HuH-7 (cell line): ENCODE data around the gene KCNMA1.
"Not testable (repeated sequence)": the region's sequence is repeated elsewhere in the genome, so short reads cannot be mapped to it uniquely, and the experiment has no call there.

Experiments used
- DNase-seq: peaks from one replicate; pipeline ENCODE4 v3.0.0; 2011; ENCODE audit warnings: low spot score

KCNMA1 gene

DNA sequence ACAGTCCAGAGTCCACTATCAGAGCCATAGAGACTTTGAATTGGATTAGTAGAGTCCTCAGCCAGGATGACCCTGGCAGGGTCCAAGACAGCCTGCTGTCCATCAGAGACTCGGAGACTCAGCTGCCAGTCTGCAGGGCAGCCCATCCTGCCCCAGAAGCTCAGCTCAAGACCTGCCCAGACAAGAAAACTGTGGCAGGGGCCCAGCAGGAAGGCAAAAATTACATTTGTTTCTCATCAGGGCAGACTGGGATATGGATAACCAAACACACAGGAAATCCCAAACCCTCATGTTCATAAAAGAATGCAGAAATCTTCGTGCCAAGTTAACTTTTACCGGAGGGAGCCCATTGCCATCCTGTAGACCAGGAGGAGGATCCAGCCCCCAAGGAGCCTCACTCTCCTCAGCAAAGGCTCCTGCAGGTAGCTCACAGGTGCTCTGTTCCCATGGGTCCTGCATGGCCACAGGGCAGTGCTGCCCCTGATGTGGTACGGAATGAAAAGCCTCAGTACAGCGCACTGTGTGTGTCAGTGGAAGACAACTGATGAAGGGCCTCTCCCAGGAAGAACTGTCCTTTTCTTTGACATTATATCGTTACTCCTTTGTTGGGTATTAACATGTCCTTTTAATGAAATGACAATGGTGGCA lies 222.2 kb downstream of the KCNMA1 start:
- no peak for DNase-seq

DNA sequence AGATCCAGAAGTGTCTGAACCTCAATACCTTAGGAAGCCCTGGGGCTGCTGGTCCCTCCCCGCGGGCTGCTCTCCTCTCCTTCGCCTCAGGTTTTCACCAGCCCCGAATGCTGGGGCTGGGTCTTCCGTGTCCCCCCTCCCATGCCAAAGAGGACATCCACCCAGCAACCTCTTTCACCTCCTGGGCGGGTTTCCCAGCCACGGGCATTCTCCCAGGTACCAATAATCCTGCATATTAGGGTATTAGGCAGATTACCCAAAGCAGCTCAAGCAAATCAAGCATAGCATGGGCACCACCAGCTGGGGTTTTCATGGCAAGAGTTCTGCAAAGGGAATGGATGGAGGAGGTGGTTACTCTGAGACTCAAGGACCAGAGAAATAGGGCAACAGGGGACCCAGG lies 224.4 kb downstream of the KCNMA1 start:
- no peak for DNase-seq

DNA sequence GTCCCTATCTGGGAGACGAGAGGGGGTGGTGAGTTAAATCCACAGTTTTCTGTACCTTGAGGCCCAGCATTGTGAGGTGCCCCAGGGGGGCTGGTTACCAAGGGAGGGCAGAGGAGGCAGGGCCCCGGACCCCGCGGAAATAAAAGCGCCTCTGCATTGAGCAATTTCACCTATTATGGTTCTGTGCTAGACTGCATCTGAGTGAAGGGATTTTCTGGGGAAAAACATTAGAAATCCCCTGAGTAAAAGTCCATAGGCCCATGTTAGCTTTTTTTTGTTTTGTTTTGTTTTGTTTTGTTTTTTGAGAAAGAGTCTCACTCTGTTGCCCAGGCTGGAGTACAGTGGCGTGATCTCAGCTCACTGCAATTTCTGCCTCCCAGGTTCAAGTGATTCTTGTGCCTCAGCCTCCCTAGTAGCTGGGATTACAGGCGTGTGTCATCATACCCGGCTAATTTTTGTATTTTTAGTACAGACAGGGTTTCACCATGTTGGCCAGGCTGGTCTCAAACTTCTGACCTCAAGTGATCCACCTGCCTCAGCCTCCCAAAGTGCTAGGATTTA lies 225.0 kb downstream of the KCNMA1 start:
- not testable (repeated sequence) for DNase-seq

DNA sequence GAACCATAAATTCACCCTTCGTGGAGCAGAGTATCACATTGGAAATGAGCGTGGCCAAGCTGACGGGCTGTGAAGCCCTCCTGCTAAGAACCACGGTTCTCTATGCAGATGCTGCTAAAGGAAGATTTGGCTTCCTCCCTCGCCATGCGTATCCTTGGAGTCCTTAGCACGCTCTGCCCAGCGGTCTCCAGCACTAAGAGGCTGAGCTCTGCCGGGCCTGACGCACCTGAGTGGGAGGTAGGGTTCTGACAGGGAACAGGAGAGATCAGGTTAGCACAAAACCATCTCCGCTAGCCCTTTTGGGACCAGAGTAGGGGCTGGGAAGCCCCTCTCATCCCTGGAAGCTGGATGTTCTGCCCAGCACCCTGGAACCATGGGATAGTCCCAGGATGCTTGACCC lies 225.8 kb downstream of the KCNMA1 start:
- no peak for DNase-seq

DNA sequence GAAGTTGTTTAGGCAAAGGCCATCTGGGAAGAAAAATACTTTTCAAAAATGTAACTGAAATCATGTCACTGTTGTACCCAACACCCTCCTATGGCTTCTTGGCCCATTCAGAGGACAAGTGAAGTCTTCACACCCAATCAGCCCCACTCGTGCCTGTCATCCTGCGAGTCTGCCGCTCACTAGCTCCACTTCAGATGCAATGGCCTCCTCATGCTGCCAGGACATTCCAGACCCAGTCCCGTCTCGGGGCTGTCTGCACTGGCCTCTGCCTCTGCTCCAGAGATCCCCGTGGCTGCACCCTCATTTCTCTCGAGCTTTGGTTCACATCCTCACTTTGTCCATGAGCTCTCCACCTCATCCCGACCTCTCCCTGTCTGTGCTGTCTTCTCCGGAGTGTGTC lies 227.1 kb downstream of the KCNMA1 start:
- DNase-seq: no peak

DNA sequence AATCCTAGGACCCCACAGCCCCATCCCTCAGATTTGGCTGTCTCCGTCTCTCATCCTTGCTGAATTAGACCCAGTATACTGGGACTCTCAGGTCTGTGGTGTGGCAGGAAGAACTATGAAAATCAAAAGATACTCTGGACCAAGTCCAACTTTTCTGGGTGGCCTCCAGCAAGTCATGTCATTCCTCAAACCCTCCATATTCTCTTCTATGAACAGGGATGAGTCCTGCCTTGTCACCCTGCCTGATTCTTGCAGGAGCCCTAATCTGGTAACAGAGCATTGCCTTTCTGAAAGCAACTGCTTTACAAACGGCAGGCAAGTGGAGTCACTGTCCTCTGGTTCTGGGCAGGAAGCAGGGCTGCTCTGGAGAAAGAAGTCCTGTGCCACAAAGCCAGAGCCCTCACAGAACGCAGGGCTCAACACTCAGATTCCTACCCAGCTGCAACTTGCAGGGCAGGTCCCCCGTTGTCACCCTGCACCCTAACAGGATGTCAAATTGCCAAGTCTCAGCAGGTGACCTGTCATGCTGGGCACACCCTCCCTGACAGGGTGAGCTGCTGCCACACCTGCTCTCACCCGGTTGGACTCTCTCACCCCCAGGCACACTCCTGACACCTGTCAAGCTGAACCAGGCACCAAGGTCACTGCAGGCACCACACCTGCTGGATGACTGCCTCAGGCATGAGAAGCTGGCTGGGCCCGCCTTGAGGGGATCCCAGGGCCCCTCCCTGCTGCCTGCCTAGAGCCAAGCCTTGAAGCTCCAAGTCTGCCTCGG lies 227.7 kb downstream of the KCNMA1 start:
- DNase-seq: no peak

DNA sequence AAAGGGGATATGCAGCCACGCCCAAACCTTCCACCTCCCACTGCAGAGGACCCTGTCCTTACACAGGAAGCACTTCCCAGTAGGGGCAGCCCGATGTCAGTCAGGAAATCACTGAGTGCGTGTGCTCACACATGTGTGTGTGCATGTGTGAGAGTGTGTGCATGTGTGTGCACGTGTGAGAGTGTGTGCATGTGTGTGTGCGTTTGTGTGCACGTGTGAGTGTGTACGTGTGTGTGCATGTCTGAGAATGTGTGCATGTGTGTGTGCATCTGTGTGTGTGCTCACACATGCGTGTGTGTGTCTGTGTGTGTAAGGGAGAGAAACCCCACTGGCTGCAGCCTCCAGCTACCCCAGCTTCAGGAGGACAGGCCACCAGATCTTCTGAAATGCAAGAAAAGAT lies 229.3 kb downstream of the KCNMA1 start:
- DNase-seq: no peak

DNA sequence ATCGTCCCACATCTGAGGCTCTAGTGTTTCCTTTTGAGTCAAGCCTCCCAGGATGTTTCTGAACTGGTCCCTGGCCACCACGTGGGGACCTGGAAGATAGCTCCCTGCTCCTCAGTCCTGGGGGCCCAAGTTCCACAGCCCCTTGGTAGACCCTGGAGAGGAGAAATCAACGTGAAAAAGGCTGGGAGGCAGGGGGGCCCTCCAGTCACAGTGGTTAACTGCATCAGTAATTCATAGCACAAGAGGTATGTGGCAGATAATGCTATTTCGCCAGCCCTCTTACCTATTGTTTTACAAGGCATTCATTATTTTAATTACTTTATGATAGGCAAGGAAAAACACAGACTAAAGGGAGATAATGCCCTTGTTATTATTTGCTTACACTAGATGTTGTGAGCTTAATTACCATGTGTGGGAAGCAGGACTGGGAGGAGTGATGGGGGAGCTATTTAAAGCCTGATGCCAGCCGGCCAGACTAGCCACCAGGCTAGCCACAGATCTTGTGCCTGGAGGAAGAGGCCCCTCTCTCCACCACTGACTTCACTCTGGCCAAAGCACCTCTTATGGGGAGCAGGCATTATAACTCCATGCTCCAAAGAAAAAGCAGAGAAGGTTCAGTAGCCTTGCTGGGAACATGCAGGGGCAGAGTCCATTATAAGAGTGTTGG lies 230.7 kb downstream of the KCNMA1 start:
- no peak for DNase-seq

DNA sequence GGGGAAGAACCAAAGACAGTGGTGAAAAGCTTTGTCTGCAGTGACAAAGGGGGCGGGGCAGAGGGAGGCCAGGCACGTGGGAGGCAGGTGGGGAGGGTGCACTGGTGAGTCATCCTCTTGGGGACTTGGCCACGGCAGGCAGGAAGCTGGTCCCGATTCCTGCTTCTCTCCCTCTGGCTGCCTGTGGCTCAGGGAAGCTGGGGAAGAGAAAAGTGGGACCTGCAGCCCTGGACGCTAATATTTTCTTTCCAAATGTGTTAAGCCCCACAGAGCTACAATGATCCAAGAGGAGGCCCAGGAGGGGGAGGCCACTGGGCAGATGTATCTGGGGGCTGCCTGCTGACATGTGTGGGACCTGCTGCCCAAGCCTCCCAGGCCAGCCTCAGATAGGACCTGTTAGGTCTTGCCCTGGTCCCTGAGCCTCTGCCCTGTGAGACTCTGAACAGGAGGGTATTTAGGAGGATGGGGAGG lies 231.8 kb downstream of the KCNMA1 start:
- no peak for DNase-seq

DNA sequence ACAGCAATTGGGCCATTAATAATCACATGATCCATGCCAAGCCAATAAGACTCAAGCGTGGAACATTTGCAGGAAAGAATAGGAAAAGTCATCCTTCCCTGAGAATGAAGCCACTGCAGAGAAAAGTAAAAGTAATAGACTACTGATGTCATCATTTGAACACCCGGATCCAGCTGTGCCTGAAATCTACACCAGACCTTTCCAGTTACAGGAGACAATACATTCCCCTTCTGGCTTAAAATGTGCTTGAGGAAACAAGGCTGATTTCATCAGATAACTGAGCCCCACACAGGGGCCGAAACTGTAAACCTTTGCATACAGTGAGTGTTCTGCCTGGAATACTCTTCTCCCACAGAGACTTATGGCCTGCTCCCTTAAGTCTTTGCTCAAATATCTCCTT lies 232.8 kb downstream of the KCNMA1 start:
- no peak for DNase-seq

DNA sequence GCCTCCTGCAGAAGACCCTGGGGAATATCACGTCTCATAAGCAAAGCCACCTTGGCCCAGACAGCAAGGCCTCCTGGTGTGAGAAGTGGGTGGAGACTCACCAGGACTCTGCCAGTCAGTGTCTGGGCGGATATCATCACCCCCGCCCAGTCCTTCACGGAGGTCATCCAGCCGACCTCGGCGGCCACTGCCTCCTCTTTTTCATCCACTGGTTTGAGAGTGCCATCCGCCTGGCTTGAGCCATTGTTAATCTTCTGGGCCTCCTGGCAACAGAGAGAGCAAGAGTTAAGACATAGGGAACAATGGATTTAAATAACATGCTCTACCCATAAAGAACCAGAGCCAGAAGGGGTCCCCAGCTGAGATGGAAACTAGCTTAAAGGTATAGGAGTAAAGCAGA lies 233.8 kb downstream of the KCNMA1 start:
- DNase-seq: no peak

DNA sequence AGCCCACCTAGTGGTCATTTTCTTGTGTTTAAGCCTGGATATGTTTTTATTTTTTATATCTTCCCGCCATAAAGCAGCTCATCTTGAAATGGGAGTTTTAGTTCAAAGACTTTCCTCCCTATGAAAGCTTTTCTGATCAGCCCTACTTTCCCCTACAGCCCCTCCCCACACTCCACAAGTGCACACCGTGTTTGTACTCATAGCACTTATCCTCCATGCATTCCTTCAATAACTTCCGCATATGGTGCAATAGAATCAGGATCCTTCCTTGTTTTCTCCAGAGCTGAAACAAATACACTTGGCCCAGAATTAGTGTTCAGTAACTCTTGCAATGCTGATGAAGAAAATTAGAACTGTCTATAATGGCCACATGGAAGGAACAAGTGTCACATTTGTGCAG lies 235.9 kb downstream of the KCNMA1 start:
- DNase-seq: no peak

DNA sequence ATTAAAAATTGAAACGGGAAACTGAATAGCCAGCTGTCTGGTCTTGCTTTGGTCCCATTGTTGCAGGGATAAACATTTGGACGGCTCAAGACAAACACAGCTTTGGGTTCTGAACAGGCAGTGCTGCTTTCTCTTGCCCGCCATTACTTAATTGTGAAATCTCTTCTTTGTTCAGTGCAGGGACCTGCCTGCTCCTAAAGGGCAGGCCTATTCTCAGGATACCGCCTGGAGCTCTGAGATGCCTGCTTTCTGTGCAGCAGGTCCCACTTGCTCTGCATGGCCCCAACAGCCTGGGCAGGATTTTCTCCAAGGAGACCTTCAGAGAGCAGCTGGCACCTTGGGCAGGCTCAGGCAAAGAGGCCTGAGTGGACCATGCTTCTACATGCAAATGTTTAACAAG lies 237.6 kb downstream of the KCNMA1 start:
- no peak for DNase-seq

DNA sequence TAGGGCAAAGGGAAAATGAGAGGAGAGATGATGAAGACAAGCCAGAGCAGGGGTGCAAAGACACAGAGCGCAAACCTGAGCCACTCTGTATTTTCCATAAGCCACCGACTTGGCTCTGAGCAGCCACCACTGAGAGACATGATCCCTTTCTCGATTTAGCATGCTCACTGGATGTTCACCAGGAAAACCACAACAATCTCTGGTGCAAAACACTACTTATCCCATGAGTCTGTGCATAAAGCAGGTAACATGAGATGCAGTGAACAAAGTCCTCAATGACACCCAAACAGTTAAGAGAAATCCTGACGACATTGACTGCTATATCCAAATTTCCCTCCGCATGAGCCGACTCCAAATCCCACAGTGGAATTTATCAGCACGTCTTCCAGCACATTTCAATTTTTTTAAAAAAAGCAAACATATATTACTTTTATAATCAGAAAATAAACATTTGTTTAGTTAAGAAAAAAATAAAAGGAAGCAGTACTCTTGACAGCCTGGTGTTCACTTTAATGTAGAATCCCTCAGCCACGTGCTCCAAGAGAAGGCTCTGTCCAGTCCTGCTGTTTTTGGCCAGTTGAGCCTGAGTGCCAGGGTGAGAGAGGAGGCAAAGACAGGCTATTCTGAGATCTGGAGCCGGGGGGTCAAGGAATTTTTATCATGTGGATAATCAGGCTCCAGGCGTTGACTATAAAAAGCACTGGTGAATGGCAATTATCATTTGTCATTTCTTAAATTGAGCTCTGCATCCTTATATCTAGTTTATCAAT lies 238.4 kb downstream of the KCNMA1 start:
- no peak for DNase-seq

DNA sequence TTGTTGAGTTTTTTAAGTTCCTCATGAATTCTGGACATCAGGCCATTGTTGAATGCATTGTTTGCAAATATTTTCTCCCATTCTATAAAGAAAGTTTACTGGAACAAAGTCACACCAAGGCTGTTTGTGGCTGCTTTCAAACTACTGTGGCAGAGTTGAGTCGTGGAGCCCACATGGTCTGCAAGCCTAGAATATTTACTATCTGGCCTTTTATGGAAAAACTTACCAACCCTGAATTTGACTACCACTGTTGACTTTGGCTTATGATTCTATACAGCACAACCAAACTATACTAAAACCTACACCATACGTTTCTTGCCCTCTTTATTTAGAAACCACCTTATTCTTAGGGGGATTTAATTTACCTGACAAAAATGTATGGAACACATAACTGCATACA lies 239.1 kb downstream of the KCNMA1 start:
- no peak for DNase-seq

DNA sequence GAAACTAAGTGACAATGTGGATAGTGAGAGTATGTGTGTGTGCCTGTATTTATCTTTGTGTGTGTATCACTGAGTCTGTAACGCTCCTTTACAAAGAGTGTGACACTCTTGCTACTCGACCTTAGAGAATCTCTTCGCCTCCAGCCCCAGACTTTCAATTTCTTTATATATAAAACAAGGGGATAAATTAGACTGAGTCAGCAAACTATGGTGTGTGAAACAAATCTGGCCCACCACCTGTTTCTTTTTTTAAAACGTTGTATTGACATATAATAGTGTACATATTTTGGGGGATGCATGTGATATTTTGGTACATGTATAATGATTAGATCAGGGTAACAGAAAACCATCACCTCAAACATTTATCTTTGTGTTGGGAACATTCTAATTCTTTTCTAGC lies 240.5 kb downstream of the KCNMA1 start:
- DNase-seq: no peak

DNA sequence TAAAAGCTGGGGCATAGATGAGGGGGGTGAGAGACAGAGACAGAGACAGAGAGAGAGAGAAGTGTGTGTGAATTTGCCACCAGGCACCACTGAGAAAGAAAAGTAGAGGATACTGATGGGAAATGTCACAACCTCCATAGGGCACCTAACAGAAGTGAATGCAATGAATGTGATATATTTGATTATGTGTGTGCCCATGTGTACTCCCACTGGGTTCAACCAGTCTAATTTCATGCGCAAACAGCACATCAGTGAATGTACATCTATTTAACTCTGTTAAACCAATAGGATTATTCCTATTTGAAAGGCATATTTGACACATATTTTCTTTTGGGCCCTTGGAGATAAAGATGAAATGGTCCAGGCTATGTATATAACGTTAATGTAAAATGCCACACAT lies 241.3 kb downstream of the KCNMA1 start:
- no peak for DNase-seq

DNA sequence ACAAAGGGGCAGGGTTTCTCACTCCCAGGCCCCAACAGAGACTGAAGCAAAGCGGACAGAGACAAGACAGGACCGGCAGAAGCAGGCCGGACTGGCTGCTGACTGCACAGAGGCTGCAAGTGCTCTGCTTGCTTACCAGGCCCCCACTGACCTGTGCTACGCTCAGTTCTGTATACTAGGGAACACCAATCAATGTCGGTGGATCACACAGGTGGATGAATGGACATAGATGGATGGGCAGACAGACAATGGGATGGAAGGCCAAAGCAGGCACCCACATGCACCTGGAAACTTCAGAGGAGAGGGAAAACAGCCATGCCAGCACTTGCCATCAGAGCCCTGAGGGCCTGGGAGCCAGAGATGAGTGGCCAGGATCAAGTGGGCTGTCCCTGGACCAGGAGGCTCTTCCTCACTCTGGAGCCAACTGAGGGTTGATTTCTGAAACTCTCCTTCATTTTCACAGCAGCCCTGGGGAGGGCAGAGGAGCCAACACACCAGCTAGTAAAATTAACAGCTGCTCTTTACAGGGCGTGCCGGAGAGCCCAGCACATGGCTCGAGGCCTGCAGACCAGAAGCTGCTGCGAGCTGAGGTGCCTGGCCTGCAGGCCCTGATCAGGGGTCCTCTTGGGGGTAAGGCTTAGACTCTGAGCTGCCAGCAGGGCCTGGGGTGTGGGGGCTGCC lies 243.6 kb downstream of the KCNMA1 start:
- no peak for DNase-seq

DNA sequence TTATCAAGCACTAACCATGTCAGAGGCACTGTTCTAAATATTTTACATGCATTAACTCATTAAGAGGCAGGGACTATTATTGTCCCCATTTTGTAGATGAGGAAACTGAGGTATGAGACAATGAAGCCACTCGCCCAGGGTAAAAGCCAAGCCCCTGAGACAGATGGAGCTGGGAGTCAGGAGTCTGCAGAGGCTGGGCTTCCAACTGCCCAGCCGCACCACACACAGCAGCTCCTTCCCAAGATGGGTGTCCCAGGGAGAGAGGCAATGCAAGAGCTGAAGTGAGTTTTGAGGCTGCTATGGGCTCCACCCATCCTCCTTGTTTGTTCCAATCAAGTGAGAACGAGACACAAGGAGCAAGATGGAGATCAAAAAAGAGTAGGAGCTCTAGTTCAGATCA lies 244.2 kb downstream of the KCNMA1 start:
- DNase-seq: no peak

DNA sequence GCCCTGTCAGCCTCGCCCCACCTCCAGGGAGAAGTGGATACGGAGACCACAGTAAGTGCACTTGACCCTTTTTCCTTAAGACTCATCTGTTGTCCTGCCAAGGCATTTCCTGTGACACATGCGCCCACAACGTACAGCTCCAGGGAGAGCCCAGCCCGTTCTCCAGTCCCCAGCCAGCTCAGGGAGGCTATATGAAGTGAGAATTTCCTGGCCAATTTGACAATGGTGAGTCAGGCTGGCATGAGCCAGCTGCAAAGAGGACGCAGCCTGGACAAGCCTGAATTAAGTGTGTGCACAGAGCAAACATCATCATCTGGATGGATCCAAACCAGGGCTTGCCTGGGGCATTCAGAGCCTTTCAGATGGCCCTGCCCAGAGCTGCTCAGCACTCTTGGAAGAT lies 244.8 kb downstream of the KCNMA1 start:
- DNase-seq: no peak

DNA sequence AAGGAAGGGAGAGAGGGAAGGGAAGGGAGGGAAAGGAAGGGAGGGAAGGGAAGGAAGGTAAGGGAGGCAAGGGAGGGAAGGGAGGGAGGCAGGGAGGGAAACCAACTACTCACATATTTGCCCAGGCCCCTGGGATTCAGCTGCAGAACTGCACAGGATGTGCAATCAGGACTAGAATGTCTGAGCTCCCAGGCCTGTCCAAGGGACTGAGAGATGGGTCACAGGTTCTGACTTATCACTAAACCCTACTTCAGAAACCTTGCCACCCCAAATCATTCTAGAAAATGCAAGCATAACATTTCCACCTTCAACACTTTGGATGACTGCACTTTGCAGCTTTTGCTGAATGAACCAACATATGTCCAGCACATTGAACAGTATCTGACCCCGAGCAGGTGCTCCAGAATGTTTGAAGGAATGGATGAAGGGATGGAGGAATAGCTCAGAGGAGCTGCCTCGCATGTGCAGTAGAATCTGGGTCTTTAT lies 245.3 kb downstream of the KCNMA1 start:
- no peak for DNase-seq
